ENCODE results near the gene TREML2. TPM values are rescaled to one million over a fixed set of nuclear protein-coding genes. Genes with fewer than 3 reads are reported as not detected.

Gene TREML2
- total and polyA plus RNA-seq, 9 of the 15 experiments (the other 6 are each of a cell fraction or from before 2014, with no cell fraction given) = 0.20 to 2.9 (median 1.4) TPM

- DNase-seq (ENCODE audit: extremely low read depth in 1 of 4, low spot score in 3 of 4) = no peak
- no peak overlapping the region for H3K4me3 ChIP-seq
- H3K36me3 ChIP-seq (ENCODE audit: control insufficient read depth, insufficient read depth, low read length) = no peaks in the 10 kb centered on the region
- BruUV-seq (replicated peaks) = no TSS peak
- no peak overlapping the region for H3K4me2 ChIP-seq (ENCODE audit: insufficient read depth, low read length)
- H3K9me3 ChIP-seq (replicated peaks; ENCODE audit: control insufficient read depth, insufficient read depth, low read depth, low read length) = no peaks in the 10 kb centered on the region
- no peak overlapping the region for H3K9ac ChIP-seq (ENCODE audit: insufficient read depth in 1 of 2, low read depth in 2 of 2, low read length in 2 of 2)
- peaks cover 12 to 50% of the 10 kb centered on the region in 2 experiments for H3K27me3 ChIP-seq (ENCODE audit: control insufficient read depth in 2 of 2, insufficient read depth in 2 of 2, low read length in 2 of 2)
- POLR2A ChIA-PET = interaction anchor here (0.9 to 2.2 kb wide), 2 partner anchors 10 to 26 kb away, joined by 4 to 6 read pairs; no protein-coding TSS in a partner anchor
- CTCF ChIA-PET (ENCODE audit: low intra/inter-chr PET ratio) = no interaction called here
- 5% methylated on average over 6 of the region's 6 CpGs for WGBS (ENCODE audit: insufficient coverage, low coverage, missing lambda C conversion rate)
- ATAC-seq = no peak
- no peak for FAIRE-seq
- intact Hi-C loops (cut with micrococcal nuclease) = no loop called here
- TF ChIP-seq ZNF445 (CRISPR knock-in tag; IDR thresholded peaks at IDR 0.05; ENCODE audit: low read depth) (no peak), CREB1 (IDR thresholded peaks at IDR 0.05) (no peak), CREB1 (CRISPR knock-in tag; IDR thresholded peaks at IDR 0.05) (no peak), HDGF (IDR thresholded peaks at IDR 0.05) (no peak), ATF1 (CRISPR knock-in tag; IDR thresholded peaks at IDR 0.05) (no peak), ATF1 (tag; IDR thresholded peaks at IDR 0.05) (no peak), SMAD3 (CRISPR knock-in tag; conservative IDR thresholded peaks at IDR 0.05) (no peak), EZH2 (IDR thresholded peaks at IDR 0.05; ENCODE audit: borderline replicate concordance, low read depth, low read length) (no peak), SIX5 (IDR thresholded peaks at IDR 0.05; ENCODE audit: borderline replicate concordance in 1 of 2, insufficient read depth in 1 of 2, low read depth in 1 of 2, low read length in 2 of 2) (no peak), THRAP3 (IDR thresholded peaks at IDR 0.05; ENCODE audit: borderline replicate concordance) (no peak), ELF1 (tag; IDR thresholded peaks at IDR 0.05) (no peak), FOXA1 (IDR thresholded peaks at IDR 0.05; ENCODE audit: borderline replicate concordance) (no peak), ZFP30 (CRISPR knock-in tag; IDR thresholded peaks at IDR 0.05; ENCODE audit: borderline replicate concordance) (no peak)
- TF ChIP-seq, protein P1, sequence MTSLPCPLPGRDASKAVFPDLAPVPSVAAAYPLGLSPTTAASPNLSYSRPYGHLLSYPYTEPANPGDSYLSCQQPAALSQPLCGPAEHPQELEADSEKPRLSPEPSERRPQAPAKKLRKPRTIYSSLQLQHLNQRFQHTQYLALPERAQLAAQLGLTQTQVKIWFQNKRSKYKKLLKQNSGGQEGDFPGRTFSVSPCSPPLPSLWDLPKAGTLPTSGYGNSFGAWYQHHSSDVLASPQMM (CRISPR knock-in tag; IDR thresholded peaks at IDR 0.05) = no peak
- H3K9me1 ChIP-seq (ENCODE audit: control insufficient read depth, insufficient read depth, low read length) = no peaks in the 10 kb centered on the region
- in situ Hi-C loops (cut with MboI) = no loop called here
- H3K4me1 ChIP-seq (replicated peaks in 1 of 2; ENCODE audit: control insufficient read depth in 2 of 2, insufficient read depth in 2 of 2, low read length in 2 of 2) = no peaks in the 10 kb centered on the region
- H4K20me1 ChIP-seq (replicated peaks; ENCODE audit: control insufficient read depth, insufficient read depth, low read length) = peaks cover 7% of the 10 kb centered on the region; the same call in 1 of the 2 replicates
- H3K27ac ChIP-seq (ENCODE audit: extremely low read depth, low read depth, low read length) = no peak overlapping the region
- H2AFZ ChIP-seq (ENCODE audit: low read depth, low read length) = no peak overlapping the region
- no peaks in the 10 kb centered on the region for H3K79me2 ChIP-seq (ENCODE audit: control insufficient read depth, insufficient read depth, low read length)
Measured at GRCh38 chr6:41156771-41157170, 44.2 kb downstream of the TREML2 start.

All from K562 (cell line).